GM12872 (cell line): ENCODE data around the gene PIGA.

Experiments
- CTCF ChIP-seq: IDR thresholded peaks from 3 replicates; pipeline ENCODE4 v1.5.1; 2011; ENCODE audit warnings: low read depth, mild to moderate bottlenecking, low read length, moderate library complexity; ENCODE audit not compliant: insufficient read depth

Gene PIGA

GRCh38 chrX:15271757-15272156, 63.6 kb downstream of the PIGA start:
- TF ChIP-seq CTCF, result no peak

GRCh38 chrX:15269618-15270521, 65.5 kb downstream of the PIGA start, which contains the start of gene ASB9:
Gene ASB9 (minus strand): TSS chrX:15270083. CDS start chrX:15269874, 209 bp downstream.
- no peak for TF ChIP-seq CTCF
